GM23338 (cell line): ENCODE data around the gene PTK6. TPM values are rescaled to one million over a fixed set of nuclear protein-coding genes. Genes with fewer than 3 reads are reported as not detected.

Source experiments
- ATAC-seq: fragments of 200-7000 bp; cut with Tn5 transposase; 3 replicates; pipeline ENCODE4 v1.9.1; 2020
- DNase-seq: peaks from one replicate; pipeline ENCODE4 v3.0.0-alpha.2; 2015; ENCODE audit warnings: low spot score
- H2AFZ ChIP-seq: fragments of 200-600 bp; sonication (generic); 2 replicates; pipeline ENCODE4 v1.8.0; 2016; ENCODE audit warnings: antibody characterized with exemption, mild to moderate bottlenecking, moderate library complexity
- H3F3A ChIP-seq: fragments of 200-600 bp; sonication (generic); replicated peaks from 2 replicates; pipeline ENCODE4 v1.8.0; 2017; ENCODE audit warnings: antibody characterized with exemption, mixed run types, low read depth
- H3K27ac ChIP-seq: fragments of 200-600 bp; sonication (generic); 2 replicates; pipeline ENCODE4 v1.6.1; 2016; ENCODE audit warnings: low read depth
- H3K27me3 ChIP-seq: fragments of 200-600 bp; sonication (generic); 2 replicates; pipeline ENCODE4 v1.8.0; 2016; ENCODE audit warnings: mild to moderate bottlenecking, mixed run types, moderate library complexity; ENCODE audit not compliant: insufficient read depth
- H3K36me3 ChIP-seq: fragments of 200-600 bp; sonication (generic); 2 replicates; pipeline ENCODE4 v1.8.0; 2016; ENCODE audit warnings: mild to moderate bottlenecking; ENCODE audit not compliant: insufficient read depth
- H3K4me1 ChIP-seq: fragments of 200-600 bp; sonication (generic); 2 replicates; pipeline ENCODE4 v1.8.0; 2016; ENCODE audit warnings: mild to moderate bottlenecking, moderate library complexity; ENCODE audit not compliant: insufficient read depth
- H3K4me2 ChIP-seq: fragments of 200-600 bp; sonication (generic); 2 replicates; pipeline ENCODE4 v1.7.1; 2017; ENCODE audit warnings: mixed run types
- H3K4me3 ChIP-seq: fragments of 200-600 bp; sonication (generic); 2 replicates; pipeline ENCODE4 v1.6.1; 2016; ENCODE audit warnings: mixed run types
- H3K79me2 ChIP-seq: fragments of 200-600 bp; sonication (generic); replicated peaks from 2 replicates; pipeline ENCODE4 v1.8.0; 2017; ENCODE audit warnings: mild to moderate bottlenecking; ENCODE audit not compliant: insufficient read depth
- H3K9me2 ChIP-seq: fragments of 200-600 bp; sonication (generic); 2 replicates; pipeline ENCODE4 v1.8.0; 2017; ENCODE audit not compliant: insufficient read depth
- H4K20me1 ChIP-seq: fragments of 200-600 bp; sonication (generic); replicated peaks from 2 replicates; pipeline ENCODE4 v1.8.0; 2017; ENCODE audit warnings: mild to moderate bottlenecking; ENCODE audit not compliant: insufficient read depth
- H3K27ac Mint-ChIP-seq: 2 replicates; pipeline ENCODE4 v1.8.0; 2020; ENCODE audit warnings: inconsistent platforms, mild to moderate bottlenecking, moderate library complexity, mixed read lengths
- H3K27me3 Mint-ChIP-seq: 3 replicates; pipeline ENCODE4 v1.8.0; 2022; ENCODE audit warnings: low read depth, mild to moderate bottlenecking, moderate library complexity, mixed read lengths, inconsistent platforms; ENCODE audit not compliant: insufficient read depth, poor library complexity
- H3K36me3 Mint-ChIP-seq: 3 replicates; pipeline ENCODE4 v1.8.0; 2021; ENCODE audit warnings: low read depth, mild to moderate bottlenecking, inconsistent platforms, moderate library complexity, mixed read lengths
- H3K4me1 Mint-ChIP-seq: 3 replicates; pipeline ENCODE4 v1.8.0; 2020; ENCODE audit warnings: mild to moderate bottlenecking, inconsistent platforms, mixed read lengths
- H3K4me3 Mint-ChIP-seq: 3 replicates; pipeline ENCODE4 v1.8.0; 2021; ENCODE audit warnings: moderate library complexity, mild to moderate bottlenecking, inconsistent platforms, mixed read lengths
- H3K9me3 Mint-ChIP-seq: 3 replicates; pipeline ENCODE4 v1.8.0; 2020; ENCODE audit warnings: moderate library complexity, mild to moderate bottlenecking, inconsistent platforms, mixed read lengths
- CREB1 ChIP-seq: fragments of 250-450 bp; sonication (Bioruptor Pico); IDR thresholded peaks from 2 replicates; pipeline ENCODE4 v1.5.0; 2020; ENCODE audit warnings: low read depth, mild to moderate bottlenecking, moderate library complexity
- EZH2 ChIP-seq: fragments of 200-600 bp; sonication (generic); IDR thresholded peaks from one replicate; pipeline ENCODE4 v1.8.0; 2017; ENCODE audit warnings: antibody characterized with exemption, mild to moderate bottlenecking, low read depth; ENCODE audit not compliant: unreplicated experiment
- EZH2phosphoT487 ChIP-seq: fragments of 200-600 bp; sonication (generic); IDR thresholded peaks from one replicate; pipeline ENCODE4 v1.8.1; 2018; ENCODE audit warnings: antibody characterized with exemption; ENCODE audit not compliant: unreplicated experiment
- JUNB ChIP-seq: IDR thresholded peaks from one replicate; pipeline ENCODE4 v1.6.1; 2016; ENCODE audit warnings: antibody characterized with exemption; ENCODE audit not compliant: unreplicated experiment
- NANOG ChIP-seq: IDR thresholded peaks from 2 replicates; pipeline ENCODE4 v1.6.1; 2016; ENCODE audit warnings: antibody characterized with exemption, borderline replicate concordance
- POLR2AphosphoS5 ChIP-seq: IDR thresholded peaks from 2 replicates; pipeline ENCODE4 v1.6.1; 2016; ENCODE audit warnings: antibody characterized with exemption, low read depth
- STAT1 ChIP-seq: IDR thresholded peaks from one replicate; pipeline ENCODE4 v1.6.1; 2016; ENCODE audit warnings: antibody characterized with exemption; ENCODE audit not compliant: unreplicated experiment
- ZNF114 ChIP-seq: fragments of 250-450 bp; sonication (Bioruptor Pico); IDR thresholded peaks from 2 replicates; pipeline ENCODE4 v1.5.0; 2020; ENCODE audit warnings: mild to moderate bottlenecking, moderate library complexity
- ZNF331 ChIP-seq: fragments of 250-450 bp; sonication (Bioruptor Pico); IDR thresholded peaks from 2 replicates; pipeline ENCODE4 v1.5.0; 2020; ENCODE audit warnings: low read depth, mild to moderate bottlenecking, moderate library complexity
- polyA plus RNA-seq: library from polyadenylated mRNA; unstranded; fragments of >200 nt; fragmentation: Nextera tagmentation; extraction: Ambion mirVana; gene quantifications from 2 replicates; pipeline ENCODE4 v1.2.1, GENCODE V29; 2016
- total RNA-seq: library from RNA; depleted of rRNA; stranded (reverse); fragments of >200 nt; shearing (Covaris generic); gene quantifications from 2 replicates; pipeline ENCODE4 v1.2.3, GENCODE V29; 2014
- TF ChIP-seq, protein P1 (sequence below): IDR thresholded peaks from 2 replicates; pipeline ENCODE4 v1.6.1; 2016; ENCODE audit warnings: antibody characterized with exemption
- TF ChIP-seq, protein P2 (sequence below): IDR thresholded peaks from one replicate; pipeline ENCODE4 v1.6.1; 2018; ENCODE audit warnings: antibody characterized with exemption; ENCODE audit not compliant: unreplicated experiment

The PTK6 gene
- total and polyA plus RNA-seq, 2 experiments from 2014 or later = 0.28 TPM; not detected in 1

DNA sequence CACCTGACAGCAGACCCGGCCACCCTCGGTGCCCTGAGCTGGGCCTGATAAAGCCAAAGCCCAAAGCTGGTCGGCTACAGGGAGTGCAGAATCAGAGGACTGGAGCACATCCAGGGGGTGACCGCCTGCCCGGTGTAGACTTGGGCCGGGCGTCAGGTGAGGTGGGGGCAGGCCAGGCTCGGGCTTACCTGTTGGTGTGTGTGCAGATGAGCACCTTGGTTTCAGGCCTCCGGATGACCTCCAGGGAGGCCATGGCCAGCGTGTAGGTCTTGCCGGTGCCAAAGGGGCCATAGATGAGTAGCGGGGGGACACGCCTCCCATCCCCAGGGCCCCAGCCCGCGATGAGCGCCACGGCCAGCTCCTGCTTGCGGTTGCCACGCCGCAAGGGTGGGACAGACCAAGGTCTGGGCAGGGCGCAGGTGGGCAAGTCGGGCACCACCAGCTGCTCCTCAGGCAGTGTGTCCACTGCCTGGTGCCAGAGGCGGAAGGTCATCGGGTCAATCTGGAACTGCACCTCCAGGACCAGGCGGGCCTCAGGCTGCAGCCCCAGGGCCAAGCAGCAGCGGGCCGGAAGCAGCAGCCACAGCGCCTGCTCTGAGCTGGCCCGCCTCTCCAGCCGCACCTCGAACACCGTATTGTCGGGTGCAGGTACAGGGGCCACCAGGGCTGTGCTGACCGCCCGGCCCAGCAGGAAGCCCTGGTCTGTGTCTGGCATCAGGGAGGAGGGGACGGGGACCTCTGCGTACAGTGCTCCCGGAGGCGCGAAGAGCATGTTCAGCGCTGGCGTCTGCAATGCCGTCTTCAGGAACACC is 31.2 kb upstream of the PTK6 start:
- no peaks in the 10 kb centered on the region for H3K36me3 ChIP-seq
- no peaks in the 10 kb centered on the region for H4K20me1 ChIP-seq
- TF ChIP-seq, protein P1, sequence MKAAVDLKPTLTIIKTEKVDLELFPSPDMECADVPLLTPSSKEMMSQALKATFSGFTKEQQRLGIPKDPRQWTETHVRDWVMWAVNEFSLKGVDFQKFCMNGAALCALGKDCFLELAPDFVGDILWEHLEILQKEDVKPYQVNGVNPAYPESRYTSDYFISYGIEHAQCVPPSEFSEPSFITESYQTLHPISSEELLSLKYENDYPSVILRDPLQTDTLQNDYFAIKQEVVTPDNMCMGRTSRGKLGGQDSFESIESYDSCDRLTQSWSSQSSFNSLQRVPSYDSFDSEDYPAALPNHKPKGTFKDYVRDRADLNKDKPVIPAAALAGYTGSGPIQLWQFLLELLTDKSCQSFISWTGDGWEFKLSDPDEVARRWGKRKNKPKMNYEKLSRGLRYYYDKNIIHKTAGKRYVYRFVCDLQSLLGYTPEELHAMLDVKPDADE = no peak
- TF ChIP-seq POLR2AphosphoS5 = no peak
- TF ChIP-seq, protein P2, sequence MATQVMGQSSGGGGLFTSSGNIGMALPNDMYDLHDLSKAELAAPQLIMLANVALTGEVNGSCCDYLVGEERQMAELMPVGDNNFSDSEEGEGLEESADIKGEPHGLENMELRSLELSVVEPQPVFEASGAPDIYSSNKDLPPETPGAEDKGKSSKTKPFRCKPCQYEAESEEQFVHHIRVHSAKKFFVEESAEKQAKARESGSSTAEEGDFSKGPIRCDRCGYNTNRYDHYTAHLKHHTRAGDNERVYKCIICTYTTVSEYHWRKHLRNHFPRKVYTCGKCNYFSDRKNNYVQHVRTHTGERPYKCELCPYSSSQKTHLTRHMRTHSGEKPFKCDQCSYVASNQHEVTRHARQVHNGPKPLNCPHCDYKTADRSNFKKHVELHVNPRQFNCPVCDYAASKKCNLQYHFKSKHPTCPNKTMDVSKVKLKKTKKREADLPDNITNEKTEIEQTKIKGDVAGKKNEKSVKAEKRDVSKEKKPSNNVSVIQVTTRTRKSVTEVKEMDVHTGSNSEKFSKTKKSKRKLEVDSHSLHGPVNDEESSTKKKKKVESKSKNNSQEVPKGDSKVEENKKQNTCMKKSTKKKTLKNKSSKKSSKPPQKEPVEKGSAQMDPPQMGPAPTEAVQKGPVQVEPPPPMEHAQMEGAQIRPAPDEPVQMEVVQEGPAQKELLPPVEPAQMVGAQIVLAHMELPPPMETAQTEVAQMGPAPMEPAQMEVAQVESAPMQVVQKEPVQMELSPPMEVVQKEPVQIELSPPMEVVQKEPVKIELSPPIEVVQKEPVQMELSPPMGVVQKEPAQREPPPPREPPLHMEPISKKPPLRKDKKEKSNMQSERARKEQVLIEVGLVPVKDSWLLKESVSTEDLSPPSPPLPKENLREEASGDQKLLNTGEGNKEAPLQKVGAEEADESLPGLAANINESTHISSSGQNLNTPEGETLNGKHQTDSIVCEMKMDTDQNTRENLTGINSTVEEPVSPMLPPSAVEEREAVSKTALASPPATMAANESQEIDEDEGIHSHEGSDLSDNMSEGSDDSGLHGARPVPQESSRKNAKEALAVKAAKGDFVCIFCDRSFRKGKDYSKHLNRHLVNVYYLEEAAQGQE = no peak
- H3K36me3 Mint-ChIP-seq = no peaks in the 10 kb centered on the region
- no peak overlapping the region for H3K27ac ChIP-seq
- H3K9me2 ChIP-seq = no peaks in the 10 kb centered on the region
- H3K4me2 ChIP-seq = no peak overlapping the region
- 0 out of 2 replicates have a peak, but pooled peaks cover 4% of the 10 kb centered on the region for H3F3A ChIP-seq
- H3K27ac Mint-ChIP-seq = no peak overlapping the region
- no peaks in the 10 kb centered on the region for H3K27me3 Mint-ChIP-seq
- no peaks in the 10 kb centered on the region for H3K4me1 Mint-ChIP-seq
- H3K4me3 Mint-ChIP-seq = no peak overlapping the region
- DNase-seq = no peak
- no peaks in the 10 kb centered on the region for H3K27me3 ChIP-seq
- H3K4me1 ChIP-seq = no peaks in the 10 kb centered on the region; the same call in 1 of the 2 replicates
- H3K79me2 ChIP-seq = no peaks in the 10 kb centered on the region
- H3K9me3 Mint-ChIP-seq = no peaks in the 10 kb centered on the region
- H2AFZ ChIP-seq = no peak overlapping the region
- ATAC-seq = no peak
- no peak overlapping the region for H3K4me3 ChIP-seq

DNA sequence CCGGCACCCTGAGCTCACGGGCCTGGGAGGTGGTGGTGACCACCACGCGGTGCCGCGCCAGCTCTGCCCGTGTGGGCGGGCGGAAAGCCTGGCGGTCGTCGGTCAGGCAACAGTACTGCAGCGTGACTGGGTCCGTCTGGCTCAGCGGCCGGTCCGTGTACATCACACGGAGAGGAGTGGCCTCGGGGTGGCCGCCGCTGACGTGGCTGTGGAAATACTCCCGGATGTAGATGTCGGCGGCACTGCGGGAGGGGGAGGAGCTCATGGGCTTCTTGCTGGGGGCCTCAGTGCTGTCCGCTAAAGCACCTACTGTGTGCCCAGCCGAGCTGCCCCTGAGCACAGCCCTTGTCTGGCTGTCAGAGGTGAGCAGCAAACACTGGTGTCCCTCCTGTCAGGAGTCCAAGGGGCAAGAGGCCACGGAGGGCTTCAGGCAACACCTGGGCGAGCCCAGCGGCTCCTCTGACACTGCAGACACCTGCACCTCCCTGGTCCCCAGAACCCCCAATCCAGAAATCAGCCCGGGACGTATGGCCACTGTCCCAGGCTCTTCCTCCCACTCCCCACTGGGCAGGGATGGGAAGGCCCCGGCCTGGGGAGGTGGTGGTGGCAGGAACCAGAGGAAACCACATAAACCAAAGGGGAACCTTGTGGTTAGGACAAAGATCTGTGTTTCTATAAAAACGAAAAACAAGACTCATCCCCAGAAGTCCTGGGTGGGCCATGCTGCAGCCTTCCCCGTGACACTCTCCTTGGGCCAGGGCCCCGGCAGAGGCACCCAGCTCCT is 30.4 kb upstream of the PTK6 start:
- no peaks in the 10 kb centered on the region for H3K36me3 Mint-ChIP-seq
- H3K4me1 Mint-ChIP-seq = no peaks in the 10 kb centered on the region
- no peak overlapping the region for H3K4me3 Mint-ChIP-seq
- Histone ChIP-seq H3K9me2 (no peaks in the 10 kb centered on the region), H4K20me1 (no peaks in the 10 kb centered on the region), H3K27me3 (no peaks in the 10 kb centered on the region), H2AFZ (no peak overlapping the region), H3K36me3 (no peaks in the 10 kb centered on the region), H3K4me1 (no peaks in the 10 kb centered on the region), H3F3A (no peaks in the 10 kb centered on the region), H3K4me3 (no peak overlapping the region), H3K4me2 (no peak overlapping the region), H3K27ac (no peak overlapping the region), H3K79me2 (no peaks in the 10 kb centered on the region)
- no peaks in the 10 kb centered on the region for H3K9me3 Mint-ChIP-seq
- DNase-seq (no peak), ATAC-seq (no peak)
- H3K27me3 Mint-ChIP-seq = no peaks in the 10 kb centered on the region
- no peak overlapping the region for H3K27ac Mint-ChIP-seq
- no peak for TF ChIP-seq POLR2AphosphoS5
- no peak for TF ChIP-seq STAT1
- TF ChIP-seq NANOG = no peak
- TF ChIP-seq CREB1 (CRISPR knock-in tag) = no peak
- no peak for TF ChIP-seq JUNB
- TF ChIP-seq EZH2 = no peak
- no peak for TF ChIP-seq EZH2phosphoT487
- TF ChIP-seq ZNF331 (CRISPR knock-in tag) = no peak
- no peak for TF ChIP-seq ZNF114 (CRISPR knock-in tag)
